Stomach (tissue), 9 donors: Measurements from ENCODE around the gene PPM1K. TPM values are rescaled to one million over a fixed set of nuclear protein-coding genes. Genes with fewer than 3 reads are reported as not detected.
A peak's percentile ranks its signal among the peaks of the same experiment; 100 is the strongest.

Source experiments
- DNase-seq, 2 donors: peaks; one replicate each; pipeline versions ENCODE4 v3.0.0 to v3.0.0-alpha.2; 2013 to 2019
- H3K27ac ChIP-seq, 5 donors: fragments of 200-600 bp in 4 of 5; sonication (generic) in 4 of 5; one replicate each; pipeline ENCODE4 v1.5.1; 2013 to 2019; ENCODE audit warnings: mild to moderate bottlenecking in 1 of 5, moderate library complexity in 1 of 5
- H3K27me3 ChIP-seq, 3 donors: fragments of 200-600 bp; sonication (generic); one replicate each; pipeline ENCODE4 v1.5.1; 2017 to 2019; ENCODE audit warnings: mixed run types in 1 of 3
- H3K36me3 ChIP-seq, 4 donors: fragments of 200-600 bp; sonication (generic); 1 replicate in 3 of 4; 2 replicates in 1 of 4; pipeline ENCODE4 v1.5.1; 2016 to 2019
- H3K4me1 ChIP-seq, 4 donors: fragments of 200-600 bp; sonication (generic); one replicate each; pipeline ENCODE4 v1.5.1; 2016 to 2019
- H3K4me3 ChIP-seq, 4 donors: fragments of 200-600 bp; sonication (generic) in 3 of 4; one replicate each; pipeline ENCODE4 v1.5.1; 2016 to 2019; ENCODE audit warnings: mild to moderate bottlenecking in 1 of 4
- H3K9me3 ChIP-seq, 4 donors: fragments of 200-600 bp; sonication (generic); one replicate each; pipeline ENCODE4 v1.5.1; 2016 to 2019
- EP300 ChIP-seq: sonication (generic); formaldehyde crosslinking; IDR thresholded peaks from one replicate; pipeline ENCODE4 v1.6.1; 2017; ENCODE audit warnings: antibody characterized with exemption
- POLR2A ChIP-seq, 4 donors: fragments of 450-650 bp; IDR thresholded peaks; one replicate each; pipeline ENCODE4 v1.6.1; 2016; ENCODE audit warnings: antibody characterized with exemption in 4 of 4, control low read depth in 2 of 4, mild to moderate bottlenecking in 1 of 4, moderate library complexity in 1 of 4
- POLR2AphosphoS5 ChIP-seq, 3 donors: sonication (generic); formaldehyde crosslinking; IDR thresholded peaks; one replicate each; pipeline ENCODE4 v1.6.1; 2016; ENCODE audit warnings: antibody characterized with exemption in 3 of 3
- WGBS, 5 donors: extraction: QIAGEN DNeasy Blood & Tissue Kit in 3 of 5; methylation state at CpG; one replicate each; pipeline versions ENCODE4 v1.1.5 to v1.1.7; 2013 to 2018; 5-methylcytosine and 5-hydroxymethylcytosine counted together
- intact Hi-C: fragments of 100-400 bp; cut with DNase I; formaldehyde crosslinking; loops from one replicate; pipeline ENCODE4 v1.15.1; 2023; ENCODE audit warnings: low total_unique reads
- polyA plus RNA-seq, 3 donors: library from polyadenylated mRNA; stranded (reverse); fragments of 200-250 nt; gene quantifications; one replicate each; pipeline ENCODE4 v1.2.3, GENCODE V29; 2013
- total RNA-seq, 5 donors: library from RNA; depleted of rRNA; stranded (reverse); fragments of >200 nt; gene quantifications; one replicate each; pipeline versions ENCODE4 v1.1.0 to v1.2.3, GENCODE V29; 2014 to 2016
- TF ChIP-seq, protein P1 (sequence below), 7 experiments: fragments of 450-650 bp in 4 of 7; fragments of 200-600 bp in 3 of 7; sonication (generic) in 3 of 7; IDR thresholded peaks; one replicate each; pipeline ENCODE4 v1.5.1; 2016 to 2019; ENCODE audit warnings: antibody characterized with exemption in 7 of 7, control low read depth in 2 of 7, mild to moderate bottlenecking in 1 of 7
- donor health status: healthy with polysubstance abuse.
- donor health status: Bipolar disorder and iron deficiency.
- donor health status: healthy.

The PPM1K gene
- total and polyA plus RNA-seq, 8 donors: 3.6 to 81.7 (median 20.4) TPM

DNA sequence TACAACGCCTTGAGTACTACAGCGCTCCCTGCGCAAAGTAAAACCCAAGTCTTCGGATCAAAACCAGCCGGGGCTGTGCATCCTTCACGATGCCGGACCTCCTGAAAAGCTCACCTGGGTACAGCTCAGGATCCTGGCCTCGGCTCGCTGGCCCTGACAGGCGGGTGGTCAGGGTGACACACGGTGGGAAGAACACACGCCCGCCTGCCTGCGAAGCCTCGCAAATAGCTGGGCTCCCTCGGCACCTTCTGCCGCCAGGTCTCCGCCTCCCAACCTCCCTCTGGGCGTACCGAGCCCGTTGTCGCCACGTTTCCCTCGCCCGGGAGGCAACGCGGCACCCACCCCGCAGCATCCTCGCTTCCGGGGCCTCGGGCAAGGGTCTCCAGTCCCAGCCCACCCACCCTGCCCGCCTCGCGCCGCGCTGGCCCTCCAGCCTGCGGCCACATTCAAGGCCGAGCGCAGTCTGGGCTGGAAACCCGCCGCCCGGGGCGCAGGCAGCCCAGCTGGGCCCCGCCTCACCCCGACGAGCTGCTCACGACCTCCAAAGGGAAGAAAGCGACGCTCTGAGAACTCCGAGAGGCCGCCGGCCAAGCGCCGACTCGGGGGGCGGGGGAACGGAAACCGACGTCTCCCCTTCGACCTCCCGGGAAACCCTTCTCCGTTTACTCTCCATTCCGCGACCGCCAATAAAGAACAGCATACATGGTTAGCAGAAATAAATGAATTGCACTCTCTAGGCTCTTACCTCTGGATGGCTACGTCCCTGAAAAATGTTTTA, 511 bp downstream of the PPM1K start:
- TF ChIP-seq, protein P1, sequence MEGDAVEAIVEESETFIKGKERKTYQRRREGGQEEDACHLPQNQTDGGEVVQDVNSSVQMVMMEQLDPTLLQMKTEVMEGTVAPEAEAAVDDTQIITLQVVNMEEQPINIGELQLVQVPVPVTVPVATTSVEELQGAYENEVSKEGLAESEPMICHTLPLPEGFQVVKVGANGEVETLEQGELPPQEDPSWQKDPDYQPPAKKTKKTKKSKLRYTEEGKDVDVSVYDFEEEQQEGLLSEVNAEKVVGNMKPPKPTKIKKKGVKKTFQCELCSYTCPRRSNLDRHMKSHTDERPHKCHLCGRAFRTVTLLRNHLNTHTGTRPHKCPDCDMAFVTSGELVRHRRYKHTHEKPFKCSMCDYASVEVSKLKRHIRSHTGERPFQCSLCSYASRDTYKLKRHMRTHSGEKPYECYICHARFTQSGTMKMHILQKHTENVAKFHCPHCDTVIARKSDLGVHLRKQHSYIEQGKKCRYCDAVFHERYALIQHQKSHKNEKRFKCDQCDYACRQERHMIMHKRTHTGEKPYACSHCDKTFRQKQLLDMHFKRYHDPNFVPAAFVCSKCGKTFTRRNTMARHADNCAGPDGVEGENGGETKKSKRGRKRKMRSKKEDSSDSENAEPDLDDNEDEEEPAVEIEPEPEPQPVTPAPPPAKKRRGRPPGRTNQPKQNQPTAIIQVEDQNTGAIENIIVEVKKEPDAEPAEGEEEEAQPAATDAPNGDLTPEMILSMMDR (IDR thresholded peaks at IDR 0.05): no peak
- no peak for TF ChIP-seq EP300
- TF ChIP-seq POLR2AphosphoS5 (IDR thresholded peaks at IDR 0.05): peak in 1 of 3 donors; percentile 56
- TF ChIP-seq POLR2A (IDR thresholded peaks at IDR 0.05): peak in 1 of 4 donors; percentile 18
- H3K27ac ChIP-seq: peak overlapping the region; percentile 97 to 99 (median 99)
- whole genome bisulfite sequencing, 5 donors: 0% methylated on average over 33 to 66 of the region's 66 CpGs
- H3K9me3 ChIP-seq: no peaks in the 10 kb centered on the region
- no peaks in the 10 kb centered on the region for H3K36me3 ChIP-seq
- DNase-seq: peak; percentile 56 to 91
- H3K4me3 ChIP-seq: peak overlapping the region; percentile 57 to 76 (median 69)
- intact Hi-C loops: loop anchor here (10.0 kb wide), 2 partner anchors 171 to 241 kb away; partner anchors contain the start of genes HERC5 and PYURF
- H3K4me1 ChIP-seq: peaks cover 12 to 50% (median 32%) of the 10 kb centered on the region in 4 donors
- no peaks in the 10 kb centered on the region for H3K27me3 ChIP-seq

DNA sequence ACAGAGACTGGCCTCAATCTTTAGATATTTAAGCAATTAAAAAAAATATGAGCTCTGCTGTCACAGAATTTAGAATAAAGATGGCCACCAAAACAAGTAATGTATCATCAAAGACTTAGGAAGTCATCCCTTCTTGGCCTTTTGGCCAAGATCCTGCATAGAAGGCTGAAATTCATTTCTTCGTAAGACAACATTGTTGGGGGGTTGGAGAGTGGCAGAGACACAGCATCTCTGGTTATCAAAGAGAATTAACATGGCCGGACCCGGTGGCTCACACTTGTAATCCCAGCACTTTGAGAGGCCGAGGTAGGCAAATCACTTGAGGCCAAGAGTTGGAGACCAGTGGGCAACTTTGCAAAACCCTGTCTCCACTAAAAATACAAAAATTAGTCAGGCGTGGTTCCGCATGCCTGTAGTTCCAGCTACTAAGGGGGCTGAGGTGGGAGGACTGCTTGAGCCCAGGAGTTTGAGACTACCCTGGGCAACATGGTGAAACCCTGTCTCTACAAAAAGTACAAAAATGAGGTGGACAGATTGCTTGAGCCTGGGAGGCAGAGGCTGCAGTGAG, 4.0 kb downstream of the PPM1K start:
- no peak for DNase-seq
- Histone ChIP-seq H3K27ac (peak overlapping the region in 1 of 5 donors; percentile 45), H3K4me1 (peaks cover 15 to 56% (median 49%) of the 10 kb centered on the region in 4 donors), H3K4me3 (no peak overlapping the region), H3K36me3 (peaks cover 0 to 10% (median 0%) of the 10 kb centered on the region in 4 donors), H3K9me3 (no peaks in the 10 kb centered on the region), H3K27me3 (no peaks in the 10 kb centered on the region)
- 95 to 98% (median 98%) methylated on average over 6 of the region's 6 CpGs for WGBS, 5 donors
- intact Hi-C loops: loop anchor here (10.0 kb wide), 2 partner anchors 174 to 244 kb away; partner anchors contain the start of genes HERC5 and PYURF
- TF ChIP-seq, protein P1 (IDR thresholded peaks at IDR 0.05): no peak
- TF ChIP-seq POLR2AphosphoS5 (IDR thresholded peaks at IDR 0.05) (no peak), EP300 (no peak), POLR2A (IDR thresholded peaks at IDR 0.05) (no peak)

DNA sequence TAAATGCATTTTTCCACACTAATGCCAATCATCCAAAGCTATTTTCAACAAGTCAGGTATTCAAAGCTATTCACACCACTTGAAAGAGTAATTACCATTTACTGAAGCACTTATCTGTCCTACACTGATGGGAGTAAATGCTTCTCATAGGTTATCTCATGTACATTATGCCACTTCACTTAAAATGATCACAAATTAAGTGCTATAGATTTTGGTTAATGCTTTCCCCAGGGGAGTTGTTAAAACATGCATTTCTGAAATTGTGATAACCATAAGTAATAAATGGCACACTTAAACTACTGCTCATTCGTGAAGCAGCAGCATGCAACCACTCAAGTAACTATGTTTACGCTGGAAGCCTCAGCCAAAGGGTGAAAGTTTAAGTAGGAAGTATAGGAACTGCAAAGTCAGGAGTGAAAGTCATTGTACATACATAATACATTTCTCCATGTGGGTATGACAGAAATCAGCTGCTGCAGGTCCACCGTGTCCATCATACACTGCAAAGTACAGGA, 6.6 kb downstream of the PPM1K start:
- Histone ChIP-seq H3K27me3 (no peaks in the 10 kb centered on the region), H3K9me3 (no peaks in the 10 kb centered on the region), H3K27ac (no peak overlapping the region), H3K4me3 (no peak overlapping the region), H3K36me3 (peaks cover 0 to 10% (median 4%) of the 10 kb centered on the region in 4 donors), H3K4me1 (peaks cover 9 to 54% (median 46%) of the 10 kb centered on the region in 4 donors)
- WGBS, 5 donors: 75 to 89% (median 81%) methylated on average over 3 of the region's 3 CpGs
- TF ChIP-seq POLR2A (IDR thresholded peaks at IDR 0.05): no peak
- TF ChIP-seq EP300: no peak
- TF ChIP-seq POLR2AphosphoS5 (IDR thresholded peaks at IDR 0.05): no peak
- TF ChIP-seq, protein P1 (IDR thresholded peaks at IDR 0.05): no peak
- intact Hi-C loops: no loop called here
- DNase-seq: no peak

DNA sequence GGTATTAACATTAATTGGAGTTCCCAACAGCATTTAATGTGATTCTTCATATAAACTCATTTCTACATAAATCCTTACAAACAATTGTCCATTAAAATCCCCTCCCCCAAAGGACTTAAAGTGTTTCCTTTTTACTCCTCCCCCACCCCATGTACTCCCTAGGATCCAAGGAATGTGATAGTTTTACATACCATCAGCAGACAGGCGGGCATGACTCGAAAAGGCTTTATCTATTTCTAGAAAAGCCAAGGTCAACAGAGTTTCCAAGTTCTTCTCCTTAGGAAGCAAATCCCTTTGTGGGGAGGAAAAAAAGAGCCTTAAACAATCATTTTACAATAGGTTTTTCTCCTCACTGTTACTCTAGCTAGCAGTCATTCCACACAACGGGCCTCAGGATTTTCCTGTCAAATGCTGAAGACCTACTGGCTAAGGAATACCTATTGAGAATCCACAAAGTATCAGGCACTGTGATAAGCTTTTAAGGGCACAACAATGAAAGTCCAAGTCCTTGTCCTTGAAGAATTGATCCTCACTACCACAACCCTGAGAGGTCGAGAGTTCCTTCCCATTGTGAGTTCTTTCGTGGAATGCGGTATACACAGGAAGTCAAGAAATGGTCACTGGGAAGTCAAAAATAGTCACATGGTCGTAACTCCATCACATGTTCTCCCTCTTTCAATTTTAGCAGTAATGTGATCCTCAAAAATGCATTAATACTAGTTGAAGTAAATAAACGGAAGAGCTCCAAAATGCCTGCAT, 7.2 kb downstream of the PPM1K start:
- TF ChIP-seq POLR2AphosphoS5 (IDR thresholded peaks at IDR 0.05) (no peak), EP300 (no peak), POLR2A (IDR thresholded peaks at IDR 0.05) (no peak)
- TF ChIP-seq, protein P1 (IDR thresholded peaks at IDR 0.05): no peak
- H3K4me3 ChIP-seq: no peak overlapping the region
- WGBS, 5 donors: 86 to 95% (median 90%) methylated on average over 8 of the region's 8 CpGs
- H3K27ac ChIP-seq: no peak overlapping the region
- H3K27me3 ChIP-seq: no peaks in the 10 kb centered on the region
- DNase-seq: no peak
- H3K9me3 ChIP-seq: no peaks in the 10 kb centered on the region
- peaks cover 0 to 10% (median 4%) of the 10 kb centered on the region in 4 donors for H3K36me3 ChIP-seq
- intact Hi-C loops: no loop called here
- peaks cover 3 to 50% (median 39%) of the 10 kb centered on the region in 4 donors for H3K4me1 ChIP-seq
